Stimulated activated naive CD8-positive, alpha-beta T cell treated with anti-CD3 and anti-CD28 coated beads, Interleukin-15, Interleukin-2, amounts not matched to agents 100 ng/mL and 50 ng/mL, for 24 hours (primary cell): ENCODE measurements around the gene SF3B4.
"Not testable (repeated sequence)": the region's sequence is repeated elsewhere in the genome, so short reads cannot be mapped to it uniquely, and the experiment has no call there.

Experiments used
- H3K27ac Mint-ChIP-seq: one replicate; pipeline ENCODE4 v1.8.0; 2021; ENCODE audit warnings: mild to moderate bottlenecking, mixed read lengths
- H3K27me3 Mint-ChIP-seq: one replicate; pipeline ENCODE4 v1.8.0; 2021; ENCODE audit warnings: mixed read lengths
- H3K36me3 Mint-ChIP-seq: one replicate; pipeline ENCODE4 v1.8.0; 2021; ENCODE audit warnings: low read depth, mixed read lengths
- H3K4me1 Mint-ChIP-seq: one replicate; pipeline ENCODE4 v1.8.0; 2021; ENCODE audit warnings: low read depth, mixed read lengths
- H3K4me3 Mint-ChIP-seq: one replicate; pipeline ENCODE4 v1.8.0; 2021; ENCODE audit warnings: mild to moderate bottlenecking, mixed read lengths
- H3K9me3 Mint-ChIP-seq: one replicate; pipeline ENCODE4 v1.8.0; 2021; ENCODE audit warnings: mixed read lengths

Gene SF3B4, protein sequence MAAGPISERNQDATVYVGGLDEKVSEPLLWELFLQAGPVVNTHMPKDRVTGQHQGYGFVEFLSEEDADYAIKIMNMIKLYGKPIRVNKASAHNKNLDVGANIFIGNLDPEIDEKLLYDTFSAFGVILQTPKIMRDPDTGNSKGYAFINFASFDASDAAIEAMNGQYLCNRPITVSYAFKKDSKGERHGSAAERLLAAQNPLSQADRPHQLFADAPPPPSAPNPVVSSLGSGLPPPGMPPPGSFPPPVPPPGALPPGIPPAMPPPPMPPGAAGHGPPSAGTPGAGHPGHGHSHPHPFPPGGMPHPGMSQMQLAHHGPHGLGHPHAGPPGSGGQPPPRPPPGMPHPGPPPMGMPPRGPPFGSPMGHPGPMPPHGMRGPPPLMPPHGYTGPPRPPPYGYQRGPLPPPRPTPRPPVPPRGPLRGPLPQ

DNA sequence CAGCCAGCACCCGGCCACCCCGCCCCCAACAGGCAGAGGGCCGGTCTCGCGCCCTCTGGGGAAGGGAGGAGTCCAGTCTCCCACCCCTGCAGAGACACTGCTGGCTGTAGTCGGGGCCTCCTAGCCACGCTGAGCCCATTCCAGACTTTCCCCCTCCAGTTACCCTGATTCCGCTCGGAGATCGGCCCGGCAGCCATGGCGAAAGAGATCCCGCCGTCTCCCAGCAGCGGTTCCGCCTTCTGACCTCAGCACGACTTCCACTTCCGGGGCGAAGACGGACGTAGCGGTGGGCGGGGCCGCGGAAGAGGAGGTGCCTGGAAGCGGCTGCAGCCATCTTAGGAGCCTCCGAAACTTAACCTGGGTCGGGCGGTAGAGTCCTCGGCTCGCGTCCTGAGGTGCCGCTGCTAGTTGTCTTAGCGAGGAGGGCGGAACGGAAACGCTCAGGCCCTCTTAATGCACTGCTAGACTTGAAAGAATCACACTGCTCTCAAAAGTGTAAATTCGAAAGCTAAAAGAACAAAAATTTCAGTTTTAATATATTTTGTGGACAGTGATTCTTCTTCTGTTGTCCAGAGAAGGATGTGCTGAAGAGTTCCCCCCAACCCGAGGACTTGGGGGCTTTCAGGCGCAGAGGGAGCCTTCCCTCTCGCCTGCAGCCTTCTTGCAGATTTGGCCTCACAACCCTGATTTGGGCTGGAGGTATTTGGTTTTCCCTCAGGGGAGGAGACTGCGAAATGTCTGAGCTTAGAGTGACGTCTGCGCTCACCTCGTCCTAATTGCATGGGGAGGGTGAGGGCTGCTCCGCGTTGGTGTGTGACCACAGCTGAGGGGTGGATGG is at the start of gene SF3B4:
SF3B4 (minus strand) TSS at position 241 of the 838 bp plus-strand sequence; CDS start at position 197, 44 bp downstream.
- Mint-ChIP-seq H3K27me3 (no peaks in the 10 kb centered on the region), H3K4me3 (peak within 1 kb of the TSS; percentile 96), H3K4me1 (peaks cover 44% of the 10 kb centered on the region), H3K36me3 (peaks cover 44% of the 10 kb centered on the region), H3K9me3 (no peaks in the 10 kb centered on the region), H3K27ac (peak within 1 kb of the TSS; percentile 90)

DNA sequence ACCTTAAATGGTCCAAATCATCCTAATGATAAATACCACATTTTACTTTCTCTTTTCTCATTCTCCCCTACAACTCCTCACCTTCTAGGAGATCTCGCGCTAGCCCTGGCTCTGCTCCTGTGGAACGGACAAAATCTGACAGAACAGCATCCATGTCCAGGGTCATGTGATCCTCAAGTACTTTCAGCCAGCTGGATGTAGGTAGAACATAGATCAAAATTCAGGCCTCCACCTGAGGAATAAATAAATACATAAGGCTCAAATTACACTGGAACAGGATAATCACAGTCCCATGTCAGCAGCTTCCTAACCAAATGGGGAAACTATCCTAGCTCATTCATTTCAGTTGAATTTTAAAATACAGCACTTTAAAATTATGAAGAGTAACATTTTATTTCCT is 49.7 kb upstream of the SF3B4 start:
- Mint-ChIP-seq H3K9me3 (no peaks in the 10 kb centered on the region), H3K4me3 (no peak overlapping the region), H3K4me1 (peaks cover 29% of the 10 kb centered on the region), H3K27me3 (no peaks in the 10 kb centered on the region), H3K36me3 (peaks cover 42% of the 10 kb centered on the region), H3K27ac (peak overlapping the region; percentile 37)

DNA sequence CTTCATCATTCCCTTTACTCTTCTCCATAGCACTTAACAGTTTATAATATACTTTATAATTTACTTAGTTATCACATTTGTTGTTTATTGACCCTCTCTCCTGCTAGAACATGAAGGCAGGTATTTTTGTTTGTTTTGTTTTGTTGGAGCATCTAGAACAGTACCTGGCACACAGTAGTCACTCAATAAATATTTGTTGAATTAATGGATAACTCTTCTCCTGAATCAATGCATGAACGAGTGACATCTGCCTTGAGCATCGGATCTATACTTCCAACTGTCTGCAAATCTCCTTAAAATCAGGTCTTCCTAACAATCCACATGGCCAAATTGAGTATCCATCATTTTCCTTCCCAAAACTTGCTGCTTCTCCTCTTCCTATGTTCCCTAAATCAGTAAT is 44.9 kb upstream of the SF3B4 start:
- Mint-ChIP-seq H3K36me3 (peaks cover 55% of the 10 kb centered on the region), H3K27ac (peak overlapping the region; percentile 13), H3K9me3 (no peaks in the 10 kb centered on the region), H3K4me1 (no peaks in the 10 kb centered on the region), H3K4me3 (no peak overlapping the region), H3K27me3 (no peaks in the 10 kb centered on the region)

DNA sequence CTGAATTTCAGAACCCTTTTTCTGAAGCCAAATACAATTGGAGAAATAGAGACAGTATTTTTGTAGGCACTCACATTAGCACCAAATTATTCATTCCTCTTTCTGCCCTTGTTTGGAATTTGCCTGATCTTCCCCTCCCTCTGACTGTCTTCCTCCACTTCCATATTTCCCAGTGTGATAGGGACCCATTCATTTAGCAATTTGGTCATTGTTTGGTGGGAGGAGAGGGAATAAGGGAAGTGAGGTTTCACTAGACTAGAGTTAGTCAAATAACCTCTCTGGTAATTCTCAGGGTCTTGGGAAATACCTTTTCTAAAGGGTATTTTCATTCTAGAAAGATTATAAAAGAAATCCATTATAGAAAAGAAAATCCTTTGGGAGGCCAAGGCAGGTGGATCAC is 40.0 kb upstream of the SF3B4 start:
- Mint-ChIP-seq H3K36me3 (peaks cover 59% of the 10 kb centered on the region), H3K9me3 (no peaks in the 10 kb centered on the region), H3K4me1 (peaks cover 2% of the 10 kb centered on the region), H3K27me3 (no peaks in the 10 kb centered on the region), H3K27ac (no peak overlapping the region), H3K4me3 (no peak overlapping the region)

DNA sequence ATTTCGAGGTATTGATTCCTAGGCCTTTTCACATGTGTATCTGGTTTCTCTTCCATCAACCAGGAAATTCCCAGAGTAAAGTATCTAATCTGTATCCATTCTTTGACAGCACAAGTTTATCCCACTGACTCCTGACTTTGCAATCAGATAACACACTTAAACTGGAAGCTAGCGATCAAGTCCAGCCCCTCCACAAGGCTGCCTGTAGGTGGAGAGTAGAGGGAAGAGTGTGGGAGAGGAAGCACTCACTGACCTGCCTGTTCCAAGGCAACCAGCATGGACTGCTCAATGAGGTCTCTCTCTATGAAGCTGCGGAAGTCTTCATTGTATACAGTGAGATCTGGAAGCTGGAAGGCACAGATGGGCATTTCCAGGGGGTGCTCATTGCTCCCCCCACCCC is 39.4 kb upstream of the SF3B4 start:
- Mint-ChIP-seq H3K36me3 (peaks cover 53% of the 10 kb centered on the region), H3K4me3 (no peak overlapping the region), H3K27me3 (no peaks in the 10 kb centered on the region), H3K27ac (no peak overlapping the region), H3K9me3 (no peaks in the 10 kb centered on the region), H3K4me1 (peaks cover 8% of the 10 kb centered on the region)

DNA sequence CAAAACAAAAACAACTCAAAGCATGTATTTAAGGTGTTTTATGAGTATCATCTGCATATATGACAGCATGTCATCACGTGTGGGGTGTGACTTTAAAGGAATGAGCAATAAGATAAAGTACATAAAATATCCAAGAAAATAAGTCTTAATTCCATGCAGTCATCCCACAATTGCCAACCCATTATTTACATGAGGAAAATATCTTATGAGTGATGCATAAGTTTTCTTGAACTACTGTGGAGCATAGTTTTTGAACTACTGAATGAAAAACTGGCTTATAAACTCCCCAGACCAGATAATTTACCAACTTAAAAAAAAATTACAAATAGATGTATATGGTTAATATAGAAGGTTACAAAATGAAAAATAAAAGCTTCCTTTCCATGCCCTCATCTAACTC is 38.8 kb upstream of the SF3B4 start:
- no peak overlapping the region for H3K4me3 Mint-ChIP-seq
- H3K36me3 Mint-ChIP-seq, result peaks cover 53% of the 10 kb centered on the region
- no peaks in the 10 kb centered on the region for H3K27me3 Mint-ChIP-seq
- H3K27ac Mint-ChIP-seq, result no peak overlapping the region
- no peaks in the 10 kb centered on the region for H3K9me3 Mint-ChIP-seq
- H3K4me1 Mint-ChIP-seq, result peaks cover 11% of the 10 kb centered on the region

DNA sequence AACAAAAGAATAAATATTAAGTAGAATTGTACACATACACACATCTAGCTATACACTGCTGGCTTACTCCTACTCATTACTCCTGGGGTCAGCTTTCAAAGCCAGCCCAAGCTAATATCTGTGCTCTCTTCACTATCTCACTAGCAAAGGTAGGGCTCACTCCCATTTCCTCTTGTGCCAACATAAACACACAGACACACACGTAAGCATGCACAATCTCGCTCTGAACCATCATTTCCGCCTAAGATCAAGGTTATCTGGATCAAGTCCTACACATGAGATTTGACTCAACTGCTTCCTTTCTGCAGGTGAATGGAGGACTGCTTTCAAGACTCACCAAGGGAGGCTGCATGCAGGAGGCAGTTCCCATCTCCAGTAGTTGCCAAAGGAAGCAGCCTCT is 37.8 kb upstream of the SF3B4 start:
- Mint-ChIP-seq H3K27me3 (no peaks in the 10 kb centered on the region), H3K27ac (no peak overlapping the region), H3K4me1 (peaks cover 11% of the 10 kb centered on the region), H3K9me3 (no peaks in the 10 kb centered on the region), H3K36me3 (peaks cover 54% of the 10 kb centered on the region), H3K4me3 (no peak overlapping the region)

DNA sequence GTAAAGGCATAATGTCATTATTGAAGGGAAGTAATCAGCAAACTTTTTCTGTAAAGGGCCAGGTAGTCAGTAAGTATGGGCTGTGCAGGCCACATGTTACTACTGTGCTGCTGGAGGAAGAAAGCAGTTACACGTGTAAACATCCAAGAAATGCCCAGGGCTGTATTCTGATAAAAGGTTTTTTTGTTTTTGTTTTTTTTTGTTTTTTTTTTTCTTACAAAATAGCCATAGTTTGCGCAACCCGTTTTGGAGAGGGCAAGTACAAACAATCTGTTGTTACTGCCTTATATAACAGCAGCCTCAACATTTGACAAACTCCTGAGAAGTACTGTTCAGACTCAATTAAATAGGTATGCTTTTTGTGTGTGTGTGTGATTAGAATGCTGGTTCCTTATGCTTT is 35.8 kb upstream of the SF3B4 start:
- Mint-ChIP-seq H3K27ac (no peak overlapping the region), H3K9me3 (no peaks in the 10 kb centered on the region), H3K36me3 (peaks cover 65% of the 10 kb centered on the region), H3K27me3 (no peaks in the 10 kb centered on the region), H3K4me3 (no peak overlapping the region), H3K4me1 (peaks cover 11% of the 10 kb centered on the region)

DNA sequence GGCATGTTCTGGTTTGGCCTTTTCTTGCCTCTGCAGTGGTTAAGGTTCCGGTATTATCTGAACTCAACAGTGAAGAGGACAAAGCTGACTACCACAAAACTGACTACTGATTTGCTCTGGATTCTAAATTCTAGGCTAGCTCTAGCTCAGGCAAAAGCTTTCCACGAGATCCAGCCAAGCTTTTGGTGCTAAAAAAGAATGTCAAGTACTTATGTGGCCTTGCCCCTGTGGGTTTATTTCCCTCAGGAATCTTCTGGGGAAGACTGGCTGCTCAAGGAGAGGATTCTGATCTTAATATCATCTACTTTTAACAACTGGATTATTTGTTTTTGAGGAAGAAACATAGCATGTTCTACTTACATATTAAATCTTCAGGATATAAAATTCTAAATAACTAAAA is 35.1 kb upstream of the SF3B4 start:
- H3K27ac Mint-ChIP-seq, result no peak overlapping the region
- H3K27me3 Mint-ChIP-seq, result no peaks in the 10 kb centered on the region
- H3K4me3 Mint-ChIP-seq, result no peak overlapping the region
- peaks cover 11% of the 10 kb centered on the region for H3K4me1 Mint-ChIP-seq
- H3K9me3 Mint-ChIP-seq, result no peaks in the 10 kb centered on the region
- peaks cover 66% of the 10 kb centered on the region for H3K36me3 Mint-ChIP-seq

DNA sequence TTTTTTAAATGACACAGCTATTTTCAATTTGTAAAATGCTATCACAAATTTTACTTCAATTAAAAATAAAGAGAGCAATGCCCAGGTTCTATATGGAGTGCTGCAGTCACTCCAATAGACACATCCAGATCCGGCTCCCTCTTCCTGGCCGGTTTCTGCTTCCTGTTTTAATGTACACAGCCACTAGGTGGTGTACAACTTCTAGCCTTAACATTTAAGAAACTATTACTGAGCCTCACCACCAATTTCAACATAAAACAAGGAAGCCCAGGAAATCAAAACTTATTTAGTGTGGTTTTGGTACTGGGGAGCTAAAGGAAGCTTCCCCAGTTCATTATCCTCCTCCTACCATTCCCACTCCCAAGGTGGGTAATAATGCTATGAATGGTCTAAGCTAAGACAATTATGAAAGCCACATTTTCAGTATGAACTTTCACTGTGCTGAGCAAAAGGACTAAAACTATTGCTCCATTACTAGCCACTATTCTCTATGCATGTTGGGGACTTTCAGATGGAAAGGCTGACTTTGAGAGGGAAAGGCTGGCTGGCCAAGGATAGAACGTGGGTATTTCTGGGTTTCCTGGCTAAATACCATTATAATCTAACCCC is 34.5 kb upstream of the SF3B4 start:
- Mint-ChIP-seq H3K9me3 (no peaks in the 10 kb centered on the region), H3K27me3 (no peaks in the 10 kb centered on the region), H3K4me1 (peaks cover 11% of the 10 kb centered on the region), H3K27ac (no peak overlapping the region), H3K4me3 (no peak overlapping the region), H3K36me3 (peaks cover 60% of the 10 kb centered on the region)

DNA sequence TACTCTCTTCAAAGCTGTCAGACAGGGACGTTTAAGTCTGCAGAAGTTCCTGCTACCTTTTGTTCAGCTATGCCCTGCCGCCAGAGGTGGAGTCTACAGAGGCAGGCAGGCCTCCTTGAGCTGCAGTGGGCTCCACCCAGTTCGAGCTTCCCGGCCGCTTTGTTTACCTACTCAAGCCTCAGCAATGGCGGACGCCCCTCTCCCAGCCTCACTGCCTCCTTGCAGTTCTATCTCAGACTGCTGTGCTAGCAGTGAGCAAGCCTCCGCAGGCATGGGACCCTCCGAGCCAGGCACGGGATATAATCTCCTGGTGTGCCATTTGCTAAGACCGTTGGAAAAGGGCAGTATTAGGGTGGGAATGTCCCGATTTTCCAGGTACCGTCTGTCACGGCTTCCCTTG is 29.9 kb upstream of the SF3B4 start:
- not testable (repeated sequence) for H3K9me3 Mint-ChIP-seq, H3K27me3 Mint-ChIP-seq, H3K4me3 Mint-ChIP-seq, H3K27ac Mint-ChIP-seq, H3K4me1 Mint-ChIP-seq
- H3K36me3 Mint-ChIP-seq, result peaks cover 74% of the 10 kb centered on the region

DNA sequence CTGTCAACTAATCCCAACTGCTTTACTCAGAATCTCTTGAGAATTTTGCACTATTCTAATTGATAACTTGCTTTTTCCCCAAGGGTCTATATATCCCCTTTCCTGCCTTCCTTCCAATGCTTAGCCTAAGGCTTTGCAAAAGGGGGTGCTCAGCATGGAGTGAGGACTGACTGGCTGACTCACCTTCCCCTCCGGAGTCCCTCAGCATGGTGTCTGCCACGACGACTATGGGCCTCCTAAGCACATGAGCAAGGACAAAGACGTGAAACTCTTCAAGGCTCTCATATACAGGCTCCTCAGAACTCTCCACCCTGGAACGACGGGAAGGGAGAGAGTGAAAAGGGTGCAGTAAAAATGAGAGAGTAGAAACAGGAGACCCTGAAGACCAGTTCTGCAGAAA is 22.3 kb upstream of the SF3B4 start:
- no peak overlapping the region for H3K4me3 Mint-ChIP-seq
- H3K36me3 Mint-ChIP-seq, result peaks cover 71% of the 10 kb centered on the region
- H3K27ac Mint-ChIP-seq, result no peak overlapping the region
- no peaks in the 10 kb centered on the region for H3K9me3 Mint-ChIP-seq
- H3K27me3 Mint-ChIP-seq, result no peaks in the 10 kb centered on the region
- H3K4me1 Mint-ChIP-seq, result no peaks in the 10 kb centered on the region

DNA sequence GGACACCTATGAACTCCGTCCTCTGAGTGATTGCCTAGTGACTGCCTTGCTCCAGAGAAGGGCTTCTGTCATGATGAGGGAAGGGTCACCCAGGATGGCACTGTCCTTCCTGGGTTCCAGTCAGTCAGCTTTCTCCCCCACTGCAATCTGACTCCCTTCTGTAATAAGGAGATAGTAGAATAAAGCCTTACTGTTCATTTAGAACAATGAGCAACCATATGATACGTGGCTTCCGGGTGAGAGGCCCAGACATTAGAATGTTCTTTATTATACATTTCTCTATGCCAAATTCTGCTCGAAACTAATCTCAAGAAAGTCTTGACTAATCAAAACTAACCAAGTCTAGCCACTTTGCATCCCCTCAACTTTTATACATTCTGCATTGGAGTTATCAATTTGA is 17.6 kb upstream of the SF3B4 start:
- Mint-ChIP-seq H3K27me3 (no peaks in the 10 kb centered on the region), H3K4me1 (peaks cover under 1% of the 10 kb centered on the region), H3K36me3 (peaks cover 57% of the 10 kb centered on the region), H3K27ac (no peak overlapping the region), H3K4me3 (no peak overlapping the region), H3K9me3 (no peaks in the 10 kb centered on the region)

DNA sequence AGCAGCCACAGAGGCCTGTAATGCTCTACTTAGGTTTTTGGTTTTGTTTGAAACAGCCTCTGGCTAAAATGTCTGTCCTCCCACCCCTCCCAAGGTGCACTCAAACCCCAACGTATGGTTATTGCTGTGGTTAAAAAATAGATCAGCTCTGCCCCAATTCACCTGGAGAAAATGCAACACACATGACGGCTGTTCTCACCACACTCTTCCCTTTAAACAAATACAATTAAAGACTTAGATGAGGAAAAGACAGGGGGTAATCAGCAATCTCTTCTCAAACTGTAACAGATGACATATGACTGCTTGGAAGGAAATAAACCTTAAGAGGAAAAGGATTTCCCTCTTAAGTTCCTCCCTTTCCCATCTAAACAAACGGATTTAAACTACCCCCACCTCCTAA is 15.3 kb upstream of the SF3B4 start:
- Mint-ChIP-seq H3K27ac (peak overlapping the region; percentile 19), H3K4me3 (no peak overlapping the region), H3K36me3 (peaks cover 36% of the 10 kb centered on the region), H3K4me1 (peaks cover 22% of the 10 kb centered on the region), H3K9me3 (no peaks in the 10 kb centered on the region), H3K27me3 (no peaks in the 10 kb centered on the region)

DNA sequence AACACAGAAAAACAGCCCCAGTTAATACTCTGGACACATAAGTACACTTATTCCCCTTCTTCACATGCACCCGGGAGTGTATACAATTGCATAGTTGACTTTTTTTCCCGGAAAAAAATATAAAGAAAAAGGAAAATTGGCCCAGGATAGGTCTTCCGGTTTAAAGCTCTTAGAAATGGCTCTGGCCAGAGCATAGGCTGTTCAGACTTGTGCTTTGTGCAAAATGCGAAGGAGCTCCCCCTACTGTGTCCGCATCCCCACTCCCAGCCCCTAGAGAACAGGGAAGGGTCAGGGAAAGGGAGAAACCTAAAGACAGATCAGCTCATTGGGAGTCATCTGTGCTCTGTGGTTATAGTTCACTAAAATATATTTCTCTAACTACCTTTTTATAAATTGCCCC is 14.6 kb upstream of the SF3B4 start:
- H3K27me3 Mint-ChIP-seq, result no peaks in the 10 kb centered on the region
- no peaks in the 10 kb centered on the region for H3K9me3 Mint-ChIP-seq
- no peak overlapping the region for H3K4me3 Mint-ChIP-seq
- no peak overlapping the region for H3K27ac Mint-ChIP-seq
- peaks cover 29% of the 10 kb centered on the region for H3K4me1 Mint-ChIP-seq
- H3K36me3 Mint-ChIP-seq, result peaks cover 31% of the 10 kb centered on the region
